ENCODE data around the gene FAAP100.

Gene FAAP100

DNA sequence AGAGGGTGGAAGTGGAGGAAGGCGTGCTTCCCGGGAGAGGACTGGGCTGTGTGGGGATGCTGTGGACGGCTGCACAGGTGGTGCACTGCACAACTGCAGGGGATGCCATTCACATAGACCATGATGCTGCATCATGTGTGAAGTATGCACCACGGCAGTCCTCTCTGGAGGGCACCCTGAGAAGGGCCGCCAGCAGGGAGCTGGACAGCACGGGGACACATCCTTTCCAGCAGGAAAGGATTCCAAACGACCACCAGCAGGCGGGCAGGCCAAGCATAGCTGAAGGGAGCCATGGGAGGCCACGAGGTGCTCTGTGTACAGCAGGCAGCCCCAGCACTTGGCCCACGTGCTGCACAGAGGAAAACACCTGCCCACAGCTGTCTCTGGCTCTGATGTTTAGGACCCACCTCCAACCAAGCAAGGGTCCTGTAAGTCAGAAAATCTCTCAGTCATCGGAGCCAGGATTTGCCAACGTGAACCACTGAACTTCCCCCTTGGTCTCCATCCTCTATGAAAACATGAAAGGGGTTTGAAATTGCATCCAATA is 49.6 kb downstream of the FAAP100 start:
- TF ChIP-seq, protein P1, sequence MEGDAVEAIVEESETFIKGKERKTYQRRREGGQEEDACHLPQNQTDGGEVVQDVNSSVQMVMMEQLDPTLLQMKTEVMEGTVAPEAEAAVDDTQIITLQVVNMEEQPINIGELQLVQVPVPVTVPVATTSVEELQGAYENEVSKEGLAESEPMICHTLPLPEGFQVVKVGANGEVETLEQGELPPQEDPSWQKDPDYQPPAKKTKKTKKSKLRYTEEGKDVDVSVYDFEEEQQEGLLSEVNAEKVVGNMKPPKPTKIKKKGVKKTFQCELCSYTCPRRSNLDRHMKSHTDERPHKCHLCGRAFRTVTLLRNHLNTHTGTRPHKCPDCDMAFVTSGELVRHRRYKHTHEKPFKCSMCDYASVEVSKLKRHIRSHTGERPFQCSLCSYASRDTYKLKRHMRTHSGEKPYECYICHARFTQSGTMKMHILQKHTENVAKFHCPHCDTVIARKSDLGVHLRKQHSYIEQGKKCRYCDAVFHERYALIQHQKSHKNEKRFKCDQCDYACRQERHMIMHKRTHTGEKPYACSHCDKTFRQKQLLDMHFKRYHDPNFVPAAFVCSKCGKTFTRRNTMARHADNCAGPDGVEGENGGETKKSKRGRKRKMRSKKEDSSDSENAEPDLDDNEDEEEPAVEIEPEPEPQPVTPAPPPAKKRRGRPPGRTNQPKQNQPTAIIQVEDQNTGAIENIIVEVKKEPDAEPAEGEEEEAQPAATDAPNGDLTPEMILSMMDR (IDR thresholded peaks at IDR 0.05; ENCODE audit: low read depth, low read length) = no peak
- TF ChIP-seq POLR2A (IDR thresholded peaks at IDR 0.05; ENCODE audit: extremely low read depth, insufficient read length) = no peak
- no peak for TF ChIP-seq MYC (IDR thresholded peaks at IDR 0.05; ENCODE audit: low read depth, low read length)
- TF ChIP-seq, protein P2, sequence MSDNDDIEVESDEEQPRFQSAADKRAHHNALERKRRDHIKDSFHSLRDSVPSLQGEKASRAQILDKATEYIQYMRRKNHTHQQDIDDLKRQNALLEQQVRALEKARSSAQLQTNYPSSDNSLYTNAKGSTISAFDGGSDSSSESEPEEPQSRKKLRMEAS (IDR thresholded peaks at IDR 0.05; ENCODE audit: low read depth, low read length) = no peak
- no peak for DNase-seq (ENCODE audit: low read depth)
- H3K4me3 ChIP-seq (ENCODE audit: low read depth, low read length) = no peak overlapping the region

DNA sequence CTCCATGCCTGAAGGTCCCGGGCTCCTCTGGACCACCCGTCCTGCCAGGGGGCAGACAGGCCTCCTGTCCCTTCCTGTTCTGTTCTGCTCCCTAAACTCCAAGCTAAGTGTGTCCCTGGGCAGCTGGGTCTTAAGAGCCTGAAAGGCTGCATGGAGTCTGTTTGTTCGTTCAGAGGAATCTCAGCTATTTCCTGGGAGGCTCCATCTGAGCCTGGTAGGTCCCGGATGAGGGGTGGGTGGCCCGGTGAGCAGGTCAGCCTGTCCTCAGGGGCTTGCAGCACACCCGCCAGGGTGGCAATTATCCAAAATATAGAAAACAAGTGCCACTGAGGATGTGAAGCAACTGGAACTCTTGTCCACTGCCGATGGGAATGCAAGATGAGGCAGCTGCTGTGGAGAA is 52.1 kb downstream of the FAAP100 start:
- TF ChIP-seq POLR2A (IDR thresholded peaks at IDR 0.05; ENCODE audit: extremely low read depth, insufficient read length) = no peak
- TF ChIP-seq, protein P1 (IDR thresholded peaks at IDR 0.05; ENCODE audit: low read depth, low read length) = no peak
- TF ChIP-seq, protein P2 (IDR thresholded peaks at IDR 0.05; ENCODE audit: low read depth, low read length) = no peak
- TF ChIP-seq MYC (IDR thresholded peaks at IDR 0.05; ENCODE audit: low read depth, low read length) = no peak
- DNase-seq (ENCODE audit: low read depth) = no peak
- no peak overlapping the region for H3K4me3 ChIP-seq (ENCODE audit: low read depth, low read length)

DNA sequence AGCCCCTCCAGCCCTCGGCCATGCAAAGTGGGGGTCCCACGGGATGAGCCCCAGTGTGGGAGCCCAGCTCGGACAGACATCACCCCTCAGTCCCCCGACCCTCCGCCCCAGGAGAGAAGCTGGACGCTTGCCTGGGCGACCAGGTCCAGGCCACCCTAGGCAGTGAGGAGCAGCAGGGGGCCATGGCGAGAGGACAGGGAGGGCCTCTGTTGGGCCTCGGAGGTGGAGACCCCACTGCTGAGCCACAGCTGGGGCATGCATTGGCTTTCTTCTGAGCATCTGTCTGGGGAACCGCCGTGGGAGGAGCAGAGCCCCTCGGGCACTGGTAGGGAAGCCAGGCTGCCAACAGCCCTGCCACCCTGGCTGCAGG is 52.6 kb downstream of the FAAP100 start:
- no peak for DNase-seq (ENCODE audit: low read depth)
- TF ChIP-seq MYC (IDR thresholded peaks at IDR 0.05; ENCODE audit: low read depth, low read length) (no peak), POLR2A (IDR thresholded peaks at IDR 0.05; ENCODE audit: extremely low read depth, insufficient read length) (no peak)
- TF ChIP-seq, protein P2 (IDR thresholded peaks at IDR 0.05; ENCODE audit: low read depth, low read length) = no peak
- TF ChIP-seq, protein P1 (IDR thresholded peaks at IDR 0.05; ENCODE audit: low read depth, low read length) = no peak
- no peak overlapping the region for H3K4me3 ChIP-seq (ENCODE audit: low read depth, low read length)

DNA sequence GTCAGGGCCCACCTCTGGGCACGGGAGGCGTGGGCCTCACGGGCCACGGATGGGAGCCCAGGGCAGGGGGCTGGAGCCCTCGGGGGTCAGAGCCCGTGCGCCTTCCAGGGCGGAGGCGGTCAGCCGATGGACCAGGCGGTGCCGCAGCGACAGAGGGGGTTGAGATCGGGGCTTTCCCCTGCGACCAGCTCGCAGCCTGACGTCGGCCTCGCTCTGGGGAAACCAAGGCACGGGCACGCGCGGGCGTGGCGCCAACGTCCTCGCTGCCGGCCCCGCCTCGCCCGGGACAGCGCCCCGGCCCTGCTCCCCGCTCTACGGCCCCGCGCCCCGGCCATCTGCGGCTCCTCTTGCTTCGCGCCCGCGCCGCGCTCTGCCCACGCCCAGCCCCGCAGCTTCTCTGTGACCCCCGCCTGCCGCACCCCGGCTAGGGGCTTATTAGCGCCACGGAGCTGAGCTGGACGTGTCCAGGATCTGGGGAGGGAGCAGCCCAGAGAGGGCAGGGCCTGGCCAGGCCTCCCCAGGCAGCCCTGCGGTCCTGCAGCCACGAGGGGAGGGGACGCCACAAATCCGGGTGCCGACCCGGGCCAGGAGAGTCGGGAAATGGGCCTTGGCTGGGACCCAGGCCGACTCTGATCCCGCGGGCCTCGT is 53.1 kb downstream of the FAAP100 start:
- H3K4me3 ChIP-seq (ENCODE audit: low read depth, low read length) = no peak overlapping the region
- no peak for TF ChIP-seq MYC (IDR thresholded peaks at IDR 0.05; ENCODE audit: low read depth, low read length)
- TF ChIP-seq, protein P2 (IDR thresholded peaks at IDR 0.05; ENCODE audit: low read depth, low read length) = no peak
- TF ChIP-seq, protein P1 (IDR thresholded peaks at IDR 0.05; ENCODE audit: low read depth, low read length) = no peak
- no peak for TF ChIP-seq POLR2A (IDR thresholded peaks at IDR 0.05; ENCODE audit: extremely low read depth, insufficient read length)

DNA sequence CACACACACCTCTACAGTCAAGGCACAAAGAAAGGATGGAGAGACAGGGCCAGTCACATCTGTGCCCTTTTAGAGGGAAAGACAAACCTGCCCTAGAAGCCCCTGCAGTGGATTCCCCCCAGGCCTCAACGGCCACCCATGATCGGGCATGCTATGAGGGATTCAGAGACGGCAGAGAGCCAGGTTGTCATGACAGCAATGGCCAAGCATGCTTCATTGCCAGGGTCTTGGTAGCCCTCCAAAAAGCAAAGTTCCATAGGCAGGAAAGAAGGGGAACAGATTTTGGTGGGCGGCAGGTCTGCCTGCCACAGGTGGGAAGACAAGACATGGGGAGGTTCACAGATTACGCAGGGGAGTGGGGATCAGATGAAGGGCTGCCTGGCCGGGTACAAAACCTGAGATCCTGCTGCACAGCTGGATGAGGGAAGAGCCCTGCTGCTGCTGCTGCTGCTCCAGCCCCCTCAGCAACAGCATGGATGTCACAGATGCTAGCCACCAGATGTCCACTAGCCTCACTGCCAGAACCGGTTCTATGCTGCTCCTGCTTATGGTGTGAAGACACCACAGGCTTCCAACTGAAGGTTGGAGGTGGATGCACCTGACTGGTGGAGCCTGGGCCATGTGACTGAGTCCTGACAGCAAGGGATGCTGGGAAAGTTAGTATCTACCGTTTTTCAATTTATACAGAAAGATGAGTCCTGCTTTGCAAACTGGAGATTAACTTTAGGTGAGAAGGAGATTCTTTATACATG is 57.4 kb downstream of the FAAP100 start:
- H3K4me3 ChIP-seq (ENCODE audit: low read depth, low read length) = no peak overlapping the region
- TF ChIP-seq, protein P2 (IDR thresholded peaks at IDR 0.05; ENCODE audit: low read depth, low read length) = peak; percentile 74
- TF ChIP-seq, protein P1 (IDR thresholded peaks at IDR 0.05; ENCODE audit: low read depth, low read length) = no peak
- DNase-seq (ENCODE audit: low read depth) = no peak

More for the DNA sequence above, 53.1 kb downstream of the FAAP100 start:
- DNase-seq (ENCODE audit: low read depth) = no peak

Measured in NB4 (cell line).